ENCODE results near the gene MBD1.
"Not testable (repeated sequence)": the region's sequence is repeated elsewhere in the genome, so short reads cannot be mapped to it uniquely, and the experiment has no call there.

Gene MBD1

GRCh38 chr18:50273203-50274043 lies 7.9 kb downstream of the MBD1 start:
- no peak for DNase-seq

- no peak for DNase-seq
These were observed 8.8 kb downstream of the MBD1 start for GRCh38 chr18:50272568-50272967.

GRCh38 chr18:50268022-50268747 lies 13.1 kb downstream of the MBD1 start:
- peak; percentile 46 to 74 (median 56) for DNase-seq

GRCh38 chr18:50266248-50266704 lies 15.0 kb downstream of the MBD1 start, which contains the start of gene CFAP53:
TSS of gene CFAP53 (minus strand) at chr18:50266495. CDS start at chr18:50266404, 91 bp downstream.
- DNase-seq = peak; percentile 51 to 71 (median 60)

- DNase-seq = no peak
These were observed 18.3 kb downstream of the MBD1 start for GRCh38 chr18:50262977-50263376.

GRCh38 chr18:50250935-50251334 lies 30.4 kb downstream of the MBD1 start:
- no peak for DNase-seq

- DNase-seq = no peak
These were observed 31.7 kb downstream of the MBD1 start for GRCh38 chr18:50249576-50249975.

- DNase-seq = no peak
These were observed 33.8 kb downstream of the MBD1 start for GRCh38 chr18:50247561-50247960.

- not testable (repeated sequence) for DNase-seq
These were observed 39.6 kb downstream of the MBD1 start for GRCh38 chr18:50241768-50242167.

- DNase-seq = no peak
These were observed 41.2 kb downstream of the MBD1 start for GRCh38 chr18:50240080-50240563.

- no peak for DNase-seq
These were observed 48.9 kb downstream of the MBD1 start for GRCh38 chr18:50232419-50232818.

GRCh38 chr18:50231621-50232020 lies 49.7 kb downstream of the MBD1 start:
- DNase-seq = no peak

- not testable (repeated sequence) for DNase-seq
These were observed 61.1 kb downstream of the MBD1 start for GRCh38 chr18:50220249-50220648.

All from activated naive CD4-positive, alpha-beta T cell (primary cell).